Thyroid gland (tissue), 4 donors: Measurements from ENCODE around the gene MAP3K7CL.

Source experiments
- POLR2A ChIP-seq, 2 donors: fragments of 450-650 bp; IDR thresholded peaks; one replicate each; pipeline ENCODE4 v1.6.1; 2017; ENCODE audit warnings: antibody characterized with exemption in 2 of 2, mild to moderate bottlenecking in 2 of 2, moderate library complexity in 1 of 2
- TF ChIP-seq, protein P1 (sequence below), 6 experiments: fragments of 200-600 bp in 3 of 6; fragments of 450-650 bp in 3 of 6; sonication (generic) in 3 of 6; IDR thresholded peaks; one replicate each; pipeline ENCODE4 v1.5.1; 2016 to 2019; ENCODE audit warnings: antibody characterized with exemption in 6 of 6, mild to moderate bottlenecking in 2 of 6, inconsistent platforms in 1 of 6, moderate library complexity in 1 of 6

DNA sequence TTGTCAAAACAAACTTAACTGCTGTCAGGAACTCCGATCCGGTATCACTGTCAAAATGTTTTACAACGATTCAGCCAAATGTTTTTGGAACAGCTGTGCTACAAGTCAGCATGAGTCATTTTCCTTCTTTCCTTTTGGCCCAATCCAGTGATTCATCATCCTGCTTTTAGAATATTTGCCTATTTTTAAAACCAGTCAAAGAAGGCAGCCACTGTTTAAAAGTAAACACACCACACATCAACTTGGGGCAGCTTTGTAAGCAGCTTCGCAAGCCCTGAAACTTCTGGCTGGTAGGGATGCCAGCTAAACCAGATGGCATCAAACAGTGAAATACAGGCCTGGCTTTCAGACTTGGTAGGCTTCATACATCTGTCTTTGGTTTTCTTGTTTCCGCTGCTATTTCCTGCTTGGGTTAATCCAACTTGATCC is 14.9 kb downstream of the MAP3K7CL start:
- TF ChIP-seq, protein P1, sequence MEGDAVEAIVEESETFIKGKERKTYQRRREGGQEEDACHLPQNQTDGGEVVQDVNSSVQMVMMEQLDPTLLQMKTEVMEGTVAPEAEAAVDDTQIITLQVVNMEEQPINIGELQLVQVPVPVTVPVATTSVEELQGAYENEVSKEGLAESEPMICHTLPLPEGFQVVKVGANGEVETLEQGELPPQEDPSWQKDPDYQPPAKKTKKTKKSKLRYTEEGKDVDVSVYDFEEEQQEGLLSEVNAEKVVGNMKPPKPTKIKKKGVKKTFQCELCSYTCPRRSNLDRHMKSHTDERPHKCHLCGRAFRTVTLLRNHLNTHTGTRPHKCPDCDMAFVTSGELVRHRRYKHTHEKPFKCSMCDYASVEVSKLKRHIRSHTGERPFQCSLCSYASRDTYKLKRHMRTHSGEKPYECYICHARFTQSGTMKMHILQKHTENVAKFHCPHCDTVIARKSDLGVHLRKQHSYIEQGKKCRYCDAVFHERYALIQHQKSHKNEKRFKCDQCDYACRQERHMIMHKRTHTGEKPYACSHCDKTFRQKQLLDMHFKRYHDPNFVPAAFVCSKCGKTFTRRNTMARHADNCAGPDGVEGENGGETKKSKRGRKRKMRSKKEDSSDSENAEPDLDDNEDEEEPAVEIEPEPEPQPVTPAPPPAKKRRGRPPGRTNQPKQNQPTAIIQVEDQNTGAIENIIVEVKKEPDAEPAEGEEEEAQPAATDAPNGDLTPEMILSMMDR (IDR thresholded peaks at IDR 0.05): no peak
- TF ChIP-seq POLR2A (IDR thresholded peaks at IDR 0.05): no peak
